Measurements from ENCODE around the gene SYNRG. TPM values are rescaled to one million over a fixed set of nuclear protein-coding genes. Genes with fewer than 3 reads are reported as not detected.

Gene SYNRG
- total and polyA plus RNA-seq, 2 donors (not counting 1 experiment from before 2014, with no cell fraction given): 20.4 to 21.5 TPM

DNA sequence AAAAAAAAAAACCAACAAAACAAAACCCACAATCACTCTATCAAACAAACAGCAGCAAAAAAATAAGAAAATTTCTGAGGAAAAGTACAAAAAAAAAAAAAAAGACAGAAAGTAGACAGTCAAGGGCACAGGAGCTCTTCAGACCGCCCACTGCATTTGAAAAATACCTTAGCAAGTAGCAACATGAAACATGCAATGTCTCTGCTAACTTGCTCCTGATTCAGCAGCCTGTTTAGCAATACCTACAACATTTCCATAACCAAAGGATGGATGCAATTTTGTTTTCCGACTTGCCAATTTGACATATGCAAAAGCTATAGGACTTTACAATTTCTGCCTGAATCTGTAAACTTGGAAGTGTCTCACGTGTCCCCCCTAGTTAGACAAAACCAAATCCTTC lies 57.4 kb downstream of the SYNRG start:
- Histone ChIP-seq H3K9ac (ENCODE audit: insufficient read depth, low read length) (no peak overlapping the region), H3K4me1 (ENCODE audit: control insufficient read depth, extremely low read depth, insufficient read depth, low read length) (no peaks in the 10 kb centered on the region), H3K79me2 (ENCODE audit: control insufficient read depth, insufficient read depth, low read length) (no peaks in the 10 kb centered on the region), H2AFZ (ENCODE audit: low read length) (no peak overlapping the region), H4K20me1 (ENCODE audit: control insufficient read depth, extremely low read depth, insufficient read depth, low read length) (no peaks in the 10 kb centered on the region), H3K27ac (ENCODE audit: insufficient read depth, low read length) (no peak overlapping the region), H3K4me3 (replicated peaks in 1 of 4; ENCODE audit: control extremely low read depth in 1 of 4, insufficient read depth in 1 of 4, low read depth in 3 of 4, low read length in 4 of 4) (no peak overlapping the region), H3K36me3 (ENCODE audit: control insufficient read depth, insufficient read depth, low read length) (peaks cover 2% of the 10 kb centered on the region), H3K9me3 (ENCODE audit: control insufficient read depth, insufficient read depth, low read depth, low read length) (no peaks in the 10 kb centered on the region), H3K4me2 (ENCODE audit: extremely low read depth, insufficient read depth, low read length) (no peak overlapping the region), H3K27me3 (ENCODE audit: control insufficient read depth, insufficient read depth, low read length) (no peaks in the 10 kb centered on the region)
- TF ChIP-seq, protein P1, sequence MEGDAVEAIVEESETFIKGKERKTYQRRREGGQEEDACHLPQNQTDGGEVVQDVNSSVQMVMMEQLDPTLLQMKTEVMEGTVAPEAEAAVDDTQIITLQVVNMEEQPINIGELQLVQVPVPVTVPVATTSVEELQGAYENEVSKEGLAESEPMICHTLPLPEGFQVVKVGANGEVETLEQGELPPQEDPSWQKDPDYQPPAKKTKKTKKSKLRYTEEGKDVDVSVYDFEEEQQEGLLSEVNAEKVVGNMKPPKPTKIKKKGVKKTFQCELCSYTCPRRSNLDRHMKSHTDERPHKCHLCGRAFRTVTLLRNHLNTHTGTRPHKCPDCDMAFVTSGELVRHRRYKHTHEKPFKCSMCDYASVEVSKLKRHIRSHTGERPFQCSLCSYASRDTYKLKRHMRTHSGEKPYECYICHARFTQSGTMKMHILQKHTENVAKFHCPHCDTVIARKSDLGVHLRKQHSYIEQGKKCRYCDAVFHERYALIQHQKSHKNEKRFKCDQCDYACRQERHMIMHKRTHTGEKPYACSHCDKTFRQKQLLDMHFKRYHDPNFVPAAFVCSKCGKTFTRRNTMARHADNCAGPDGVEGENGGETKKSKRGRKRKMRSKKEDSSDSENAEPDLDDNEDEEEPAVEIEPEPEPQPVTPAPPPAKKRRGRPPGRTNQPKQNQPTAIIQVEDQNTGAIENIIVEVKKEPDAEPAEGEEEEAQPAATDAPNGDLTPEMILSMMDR (conservative IDR thresholded peaks at IDR 0.05 in 1 of 2, IDR thresholded peaks at IDR 0.05 in 1 of 2; ENCODE audit: low read depth in 1 of 2, low read length in 2 of 2): no peak
- TF ChIP-seq EZH2 (IDR thresholded peaks at IDR 0.05; ENCODE audit: low read length, missing control alignments): no peak
- peak in 1 of 2 donors; percentile 29 for DNase-seq (ENCODE audit: low read depth in 2 of 2)

- no peaks in the 10 kb centered on the region for H3K79me2 ChIP-seq (ENCODE audit: control insufficient read depth, insufficient read depth, low read length)
- peaks cover under 1% of the 10 kb centered on the region for H3K36me3 ChIP-seq (ENCODE audit: control insufficient read depth, insufficient read depth, low read length)
- no peak overlapping the region for H3K4me2 ChIP-seq (ENCODE audit: extremely low read depth, insufficient read depth, low read length)
- DNase-seq (ENCODE audit: low read depth in 2 of 2): no peak
- H3K9me3 ChIP-seq (ENCODE audit: control insufficient read depth, insufficient read depth, low read depth, low read length): no peaks in the 10 kb centered on the region
- TF ChIP-seq, protein P1 (conservative IDR thresholded peaks at IDR 0.05 in 1 of 2, IDR thresholded peaks at IDR 0.05 in 1 of 2; ENCODE audit: low read depth in 1 of 2, low read length in 2 of 2): no peak
- no peak for TF ChIP-seq EZH2 (IDR thresholded peaks at IDR 0.05; ENCODE audit: low read length, missing control alignments)
- H2AFZ ChIP-seq (ENCODE audit: low read length): no peak overlapping the region
- H3K9ac ChIP-seq (ENCODE audit: insufficient read depth, low read length): no peak overlapping the region
- no peaks in the 10 kb centered on the region for H4K20me1 ChIP-seq (ENCODE audit: control insufficient read depth, extremely low read depth, insufficient read depth, low read length)
- H3K4me1 ChIP-seq (ENCODE audit: control insufficient read depth, extremely low read depth, insufficient read depth, low read length): no peaks in the 10 kb centered on the region
- H3K27me3 ChIP-seq (ENCODE audit: control insufficient read depth, insufficient read depth, low read length): no peaks in the 10 kb centered on the region
- no peak overlapping the region for H3K4me3 ChIP-seq (replicated peaks in 1 of 4; ENCODE audit: control extremely low read depth in 1 of 4, insufficient read depth in 1 of 4, low read depth in 3 of 4, low read length in 4 of 4)
- H3K27ac ChIP-seq (ENCODE audit: insufficient read depth, low read length): no peak overlapping the region
Measured at GRCh38 chr17:37547986-37548385, 61.2 kb downstream of the SYNRG start.

DNA sequence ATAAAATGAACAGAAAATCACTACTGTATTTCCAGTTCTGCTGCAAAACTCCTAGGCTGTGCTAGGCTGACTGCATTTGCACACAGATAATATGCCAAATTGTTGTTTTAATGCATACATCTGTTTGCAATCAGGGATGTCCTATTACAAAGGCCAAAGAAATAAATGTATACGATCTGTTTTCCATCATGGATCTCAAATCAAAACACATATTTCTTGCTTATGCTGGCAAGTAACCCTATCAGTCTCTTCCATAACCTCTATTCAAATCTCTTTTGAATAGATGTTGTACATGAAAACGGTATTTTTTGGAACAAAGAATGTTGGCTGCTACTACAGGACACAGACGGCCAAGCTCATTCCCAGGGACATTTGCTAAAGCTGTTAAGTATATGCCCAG lies 62.9 kb downstream of the SYNRG start:
- H3K27ac ChIP-seq (ENCODE audit: insufficient read depth, low read length): no peak overlapping the region
- no peaks in the 10 kb centered on the region for H3K79me2 ChIP-seq (ENCODE audit: control insufficient read depth, insufficient read depth, low read length)
- no peaks in the 10 kb centered on the region for H3K27me3 ChIP-seq (ENCODE audit: control insufficient read depth, insufficient read depth, low read length)
- no peaks in the 10 kb centered on the region for H4K20me1 ChIP-seq (ENCODE audit: control insufficient read depth, extremely low read depth, insufficient read depth, low read length)
- no peak for TF ChIP-seq EZH2 (IDR thresholded peaks at IDR 0.05; ENCODE audit: low read length, missing control alignments)
- TF ChIP-seq, protein P1 (conservative IDR thresholded peaks at IDR 0.05 in 1 of 2, IDR thresholded peaks at IDR 0.05 in 1 of 2; ENCODE audit: low read depth in 1 of 2, low read length in 2 of 2): no peak
- DNase-seq (ENCODE audit: low read depth in 2 of 2): no peak
- H3K4me1 ChIP-seq (ENCODE audit: control insufficient read depth, extremely low read depth, insufficient read depth, low read length): no peaks in the 10 kb centered on the region
- H3K4me3 ChIP-seq (replicated peaks in 1 of 4; ENCODE audit: control extremely low read depth in 1 of 4, insufficient read depth in 1 of 4, low read depth in 3 of 4, low read length in 4 of 4): no peak overlapping the region
- peaks cover 2% of the 10 kb centered on the region for H3K36me3 ChIP-seq (ENCODE audit: control insufficient read depth, insufficient read depth, low read length)
- H3K4me2 ChIP-seq (ENCODE audit: extremely low read depth, insufficient read depth, low read length): no peak overlapping the region
- no peak overlapping the region for H2AFZ ChIP-seq (ENCODE audit: low read length)
- no peaks in the 10 kb centered on the region for H3K9me3 ChIP-seq (ENCODE audit: control insufficient read depth, insufficient read depth, low read depth, low read length)
- H3K9ac ChIP-seq (ENCODE audit: insufficient read depth, low read length): no peak overlapping the region

All from fibroblast of lung (primary cell).